HCT116 (cell line): ENCODE data around the gene LRCH1.

Experiments used
- EZH2 ChIP-seq: fragments of 200-600 bp; sonication (generic); IDR thresholded peaks from 2 replicates; pipeline ENCODE4 v1.6.1; 2017; ENCODE audit warnings: antibody characterized with exemption, mixed run types
- FOSL1 ChIP-seq: IDR thresholded peaks from 2 replicates; pipeline ENCODE4 v1.6.1; 2012; ENCODE audit warnings: low read depth
- POLR2AphosphoS5 ChIP-seq: IDR thresholded peaks from 2 replicates; pipeline ENCODE4 v1.6.1; 2011; ENCODE audit warnings: mild to moderate bottlenecking, low read depth, low read length, moderate library complexity
- SIN3A ChIP-seq: IDR thresholded peaks from 2 replicates; pipeline ENCODE4 v1.6.1; 2012; ENCODE audit warnings: low read depth
- TF ChIP-seq, protein P1 (sequence below), 3 experiments: fragments of 200-600 bp in 1 of 3; sonication (generic) in 1 of 3; IDR thresholded peaks in 2 of 3; conservative IDR thresholded peaks in 1 of 3; 2 replicates each; pipeline ENCODE4 v1.5.1; 2012 to 2017; ENCODE audit warnings: low read depth in 2 of 3, low read length in 2 of 3, antibody characterized with exemption in 1 of 3, borderline replicate concordance in 1 of 3, control low read depth in 1 of 3, mild to moderate bottlenecking in 1 of 3, mixed read lengths in 1 of 3, mixed run types in 1 of 3, moderate library complexity in 1 of 3; ENCODE audit not compliant: insufficient read depth in 1 of 3

DNA sequence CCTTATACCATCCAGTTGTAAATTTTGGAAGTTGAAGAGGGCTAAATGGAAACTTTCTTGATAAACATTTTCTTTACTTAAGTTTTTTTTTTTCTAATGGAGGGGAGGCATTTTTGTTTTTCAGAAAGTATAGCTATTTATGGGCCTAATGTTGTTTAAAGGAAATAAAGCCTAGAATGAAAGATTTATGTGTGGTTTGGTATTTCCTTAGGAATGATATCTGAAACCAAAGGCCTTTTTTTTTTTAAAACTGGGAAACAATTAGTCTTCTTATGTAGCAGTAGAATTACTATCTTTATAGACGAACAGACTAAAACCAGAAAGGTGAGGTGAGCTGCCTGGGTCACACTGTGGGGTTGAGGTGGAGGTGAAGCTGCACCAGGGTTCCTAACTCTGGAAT, 163.9 kb downstream of the LRCH1 start:
- TF ChIP-seq SIN3A (no peak), EZH2 (no peak), POLR2AphosphoS5 (no peak), FOSL1 (no peak)
- TF ChIP-seq, protein P1, sequence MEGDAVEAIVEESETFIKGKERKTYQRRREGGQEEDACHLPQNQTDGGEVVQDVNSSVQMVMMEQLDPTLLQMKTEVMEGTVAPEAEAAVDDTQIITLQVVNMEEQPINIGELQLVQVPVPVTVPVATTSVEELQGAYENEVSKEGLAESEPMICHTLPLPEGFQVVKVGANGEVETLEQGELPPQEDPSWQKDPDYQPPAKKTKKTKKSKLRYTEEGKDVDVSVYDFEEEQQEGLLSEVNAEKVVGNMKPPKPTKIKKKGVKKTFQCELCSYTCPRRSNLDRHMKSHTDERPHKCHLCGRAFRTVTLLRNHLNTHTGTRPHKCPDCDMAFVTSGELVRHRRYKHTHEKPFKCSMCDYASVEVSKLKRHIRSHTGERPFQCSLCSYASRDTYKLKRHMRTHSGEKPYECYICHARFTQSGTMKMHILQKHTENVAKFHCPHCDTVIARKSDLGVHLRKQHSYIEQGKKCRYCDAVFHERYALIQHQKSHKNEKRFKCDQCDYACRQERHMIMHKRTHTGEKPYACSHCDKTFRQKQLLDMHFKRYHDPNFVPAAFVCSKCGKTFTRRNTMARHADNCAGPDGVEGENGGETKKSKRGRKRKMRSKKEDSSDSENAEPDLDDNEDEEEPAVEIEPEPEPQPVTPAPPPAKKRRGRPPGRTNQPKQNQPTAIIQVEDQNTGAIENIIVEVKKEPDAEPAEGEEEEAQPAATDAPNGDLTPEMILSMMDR (IDR thresholded peaks at IDR 0.05 in 2 of 3, conservative IDR thresholded peaks at IDR 0.05 in 1 of 3; ENCODE audit: borderline replicate concordance in 1 of 3, insufficient read depth in 1 of 3, low read depth in 2 of 3, low read length in 2 of 3): no peak
